ENCODE measurements around the gene CDK2.

The CDK2 gene

GRCh38 chr12:55937981-55938380 lies 28.6 kb upstream of the CDK2 start:
- no peak for TF ChIP-seq CTCF (IDR thresholded peaks at IDR 0.05)
- Histone ChIP-seq H3K27ac (no peak overlapping the region), H3K4me3 (ENCODE audit: low read depth, low read length) (no peak overlapping the region), H3K4me2 (ENCODE audit: low read length) (no peak overlapping the region), H3K4me1 (peaks cover 3% of the 10 kb centered on the region), H3K79me2 (peaks cover 3% of the 10 kb centered on the region), H2AFZ (no peak overlapping the region), H3K27me3 (ENCODE audit: control insufficient read depth, insufficient read depth, low read length) (no peaks in the 10 kb centered on the region), H3K36me3 (ENCODE audit: control insufficient read depth, insufficient read depth, low read length) (no peaks in the 10 kb centered on the region), H3K9ac (no peak overlapping the region), H3K9me3 (ENCODE audit: control insufficient read depth, low read length) (no peaks in the 10 kb centered on the region)

- no peak overlapping the region for H3K27ac ChIP-seq
- no peak overlapping the region for H2AFZ ChIP-seq
Measured at GRCh38 chr12:55938826-55939501, 27.7 kb upstream of the CDK2 start.

GRCh38 chr12:55940065-55940732 lies 26.4 kb upstream of the CDK2 start:
- Histone ChIP-seq H2AFZ (peak overlapping the region; percentile 86), H3K27me3 (ENCODE audit: control insufficient read depth, insufficient read depth, low read length) (no peaks in the 10 kb centered on the region), H3K27ac (peak overlapping the region; percentile 7), H3K9me3 (ENCODE audit: control insufficient read depth, low read length) (no peaks in the 10 kb centered on the region), H3K4me2 (ENCODE audit: low read length) (peak overlapping the region; percentile 36), H3K36me3 (ENCODE audit: control insufficient read depth, insufficient read depth, low read length) (no peaks in the 10 kb centered on the region), H3K9ac (no peak overlapping the region), H3K4me1 (peaks cover 3% of the 10 kb centered on the region), H3K79me2 (peaks cover 3% of the 10 kb centered on the region), H3K4me3 (ENCODE audit: low read depth, low read length) (no peak overlapping the region)
- peak; percentile 94 for TF ChIP-seq CTCF (IDR thresholded peaks at IDR 0.05)

More at GRCh38 chr12:55938826-55939501, 27.7 kb upstream of the CDK2 start:
- no peaks in the 10 kb centered on the region for H3K9me3 ChIP-seq (ENCODE audit: control insufficient read depth, low read length)
- peaks cover 3% of the 10 kb centered on the region for H3K79me2 ChIP-seq
- no peaks in the 10 kb centered on the region for H3K27me3 ChIP-seq (ENCODE audit: control insufficient read depth, insufficient read depth, low read length)
- no peak overlapping the region for H3K9ac ChIP-seq
- no peak for TF ChIP-seq CTCF (IDR thresholded peaks at IDR 0.05)
- peaks cover 3% of the 10 kb centered on the region for H3K4me1 ChIP-seq
- H3K36me3 ChIP-seq (ENCODE audit: control insufficient read depth, insufficient read depth, low read length) = no peaks in the 10 kb centered on the region
- no peak overlapping the region for H3K4me3 ChIP-seq (ENCODE audit: low read depth, low read length)
- H3K4me2 ChIP-seq (ENCODE audit: low read length) = no peak overlapping the region

- Histone ChIP-seq H3K4me3 (ENCODE audit: low read depth, low read length) (no peak overlapping the region), H3K9me3 (ENCODE audit: control insufficient read depth, low read length) (no peaks in the 10 kb centered on the region), H3K4me2 (ENCODE audit: low read length) (no peak overlapping the region), H2AFZ (no peak overlapping the region), H3K4me1 (peaks cover 3% of the 10 kb centered on the region), H3K27ac (no peak overlapping the region), H3K27me3 (ENCODE audit: control insufficient read depth, insufficient read depth, low read length) (no peaks in the 10 kb centered on the region), H3K9ac (no peak overlapping the region), H3K36me3 (ENCODE audit: control insufficient read depth, insufficient read depth, low read length) (no peaks in the 10 kb centered on the region), H3K79me2 (peaks cover 3% of the 10 kb centered on the region)
- TF ChIP-seq CTCF (IDR thresholded peaks at IDR 0.05) = no peak
Measured at GRCh38 chr12:55942055-55942454, 24.6 kb upstream of the CDK2 start.
